Vagina (tissue), 2 donors: ENCODE data around the gene RAB12.

ENCODE experiments used
- POLR2A ChIP-seq, 2 donors: fragments of 450-650 bp; IDR thresholded peaks; one replicate each; pipeline ENCODE4 v1.6.1; 2017; ENCODE audit warnings: antibody characterized with exemption in 2 of 2, mild to moderate bottlenecking in 2 of 2, moderate library complexity in 2 of 2
- TF ChIP-seq, protein P1 (sequence below), 3 experiments: fragments of 450-650 bp in 2 of 3; fragments of 200-600 bp in 1 of 3; sonication (generic) in 1 of 3; IDR thresholded peaks; one replicate each; pipeline ENCODE4 v1.5.1; 2017 to 2019; ENCODE audit warnings: antibody characterized with exemption in 3 of 3, mild to moderate bottlenecking in 2 of 3, moderate library complexity in 2 of 3

DNA sequence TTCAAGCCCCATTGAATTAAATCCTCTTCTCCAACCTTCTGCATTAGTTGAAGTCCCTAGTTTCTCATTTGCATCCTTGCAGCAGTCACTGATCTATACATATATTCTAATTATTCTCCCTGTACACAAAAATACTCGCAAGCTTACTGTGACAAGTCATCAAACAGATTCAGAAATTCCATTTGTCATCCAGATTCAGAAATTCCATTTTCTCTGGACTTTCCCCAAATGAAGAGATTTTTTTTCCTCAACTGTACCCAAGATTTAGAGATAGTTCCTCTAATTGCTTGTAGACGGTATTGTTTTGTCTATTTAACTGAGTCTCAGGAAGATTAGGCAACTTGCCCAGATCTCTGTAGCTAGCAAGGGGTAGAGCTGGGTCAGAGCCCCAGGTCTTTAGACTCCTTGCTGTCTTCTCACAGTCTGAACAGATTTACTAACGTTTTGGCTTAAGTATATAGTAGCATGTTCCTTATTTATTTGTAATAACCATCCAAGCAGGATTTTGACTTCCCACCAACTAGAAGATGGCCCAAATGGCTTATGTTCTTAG, 34.2 kb downstream of the RAB12 start:
- TF ChIP-seq POLR2A (IDR thresholded peaks at IDR 0.05), result no peak
- TF ChIP-seq, protein P1, sequence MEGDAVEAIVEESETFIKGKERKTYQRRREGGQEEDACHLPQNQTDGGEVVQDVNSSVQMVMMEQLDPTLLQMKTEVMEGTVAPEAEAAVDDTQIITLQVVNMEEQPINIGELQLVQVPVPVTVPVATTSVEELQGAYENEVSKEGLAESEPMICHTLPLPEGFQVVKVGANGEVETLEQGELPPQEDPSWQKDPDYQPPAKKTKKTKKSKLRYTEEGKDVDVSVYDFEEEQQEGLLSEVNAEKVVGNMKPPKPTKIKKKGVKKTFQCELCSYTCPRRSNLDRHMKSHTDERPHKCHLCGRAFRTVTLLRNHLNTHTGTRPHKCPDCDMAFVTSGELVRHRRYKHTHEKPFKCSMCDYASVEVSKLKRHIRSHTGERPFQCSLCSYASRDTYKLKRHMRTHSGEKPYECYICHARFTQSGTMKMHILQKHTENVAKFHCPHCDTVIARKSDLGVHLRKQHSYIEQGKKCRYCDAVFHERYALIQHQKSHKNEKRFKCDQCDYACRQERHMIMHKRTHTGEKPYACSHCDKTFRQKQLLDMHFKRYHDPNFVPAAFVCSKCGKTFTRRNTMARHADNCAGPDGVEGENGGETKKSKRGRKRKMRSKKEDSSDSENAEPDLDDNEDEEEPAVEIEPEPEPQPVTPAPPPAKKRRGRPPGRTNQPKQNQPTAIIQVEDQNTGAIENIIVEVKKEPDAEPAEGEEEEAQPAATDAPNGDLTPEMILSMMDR (IDR thresholded peaks at IDR 0.05), result no peak
